ENCODE data around the gene SORBS1. TPM values are rescaled to one million over a fixed set of nuclear protein-coding genes. Genes with fewer than 3 reads are reported as not detected.

SORBS1 gene
- polyA plus RNA-seq, 1 donor from 2014 or later, result 39.5 TPM

GRCh38 chr10:95404462-95404858 is 156.7 kb downstream of the SORBS1 start:
- H3K9me3 ChIP-seq (ENCODE audit: low read length), result no peaks in the 10 kb centered on the region
- H3K9me2 ChIP-seq (ENCODE audit: insufficient read depth, low read length), result no peaks in the 10 kb centered on the region
- peaks cover 6% of the 10 kb centered on the region for H3K36me3 ChIP-seq (ENCODE audit: insufficient read depth, low read length)
- H2AFZ ChIP-seq (ENCODE audit: low read depth, low read length), result no peak overlapping the region
- H3F3A ChIP-seq (ENCODE audit: insufficient read depth, low read length, poor library complexity, severe bottlenecking), result no peaks in the 10 kb centered on the region
- no peaks in the 10 kb centered on the region for H4K20me1 ChIP-seq (ENCODE audit: insufficient read depth)
- no peak overlapping the region for H3K9ac ChIP-seq (ENCODE audit: low read length)
- no peak overlapping the region for H3K4me3 ChIP-seq (ENCODE audit: low read length)
- H3K79me2 ChIP-seq (replicated peaks; ENCODE audit: insufficient read depth, low read length), result no peaks in the 10 kb centered on the region
- H3K27me3 ChIP-seq (ENCODE audit: insufficient read depth, low read depth, low read length), result no peaks in the 10 kb centered on the region
- TF ChIP-seq REST (IDR thresholded peaks at IDR 0.05; ENCODE audit: borderline replicate concordance) (no peak), RAD21 (conservative IDR thresholded peaks at IDR 0.05) (no peak), MXI1 (conservative IDR thresholded peaks at IDR 0.05; ENCODE audit: poor library complexity, severe bottlenecking) (no peak), EP300 (conservative IDR thresholded peaks at IDR 0.05; ENCODE audit: poor library complexity, severe bottlenecking) (no peak), TAF1 (IDR thresholded peaks at IDR 0.05; ENCODE audit: low read depth) (no peak), EZH2 (IDR thresholded peaks at IDR 0.05; ENCODE audit: borderline replicate concordance, insufficient read depth, low read length, poor library complexity, severe bottlenecking) (no peak), POLR2AphosphoS5 (IDR thresholded peaks at IDR 0.05) (no peak), SMC3 (conservative IDR thresholded peaks at IDR 0.05; ENCODE audit: poor library complexity) (no peak), CTCF (IDR thresholded peaks at IDR 0.05; ENCODE audit: poor library complexity, severe bottlenecking) (no peak)
- no peak overlapping the region for H3K4me2 ChIP-seq (ENCODE audit: low read length)
- H3K27ac ChIP-seq (ENCODE audit: low read length), result no peak overlapping the region

GRCh38 chr10:95403700-95404461 is 157.3 kb downstream of the SORBS1 start:
- Histone ChIP-seq H3K79me2 (replicated peaks; ENCODE audit: insufficient read depth, low read length) (no peaks in the 10 kb centered on the region), H3K27me3 (ENCODE audit: insufficient read depth, low read depth, low read length) (no peaks in the 10 kb centered on the region), H3K4me3 (ENCODE audit: low read length) (no peak overlapping the region), H3F3A (ENCODE audit: insufficient read depth, low read length, poor library complexity, severe bottlenecking) (no peaks in the 10 kb centered on the region), H3K9ac (ENCODE audit: low read length) (no peak overlapping the region), H3K36me3 (ENCODE audit: insufficient read depth, low read length) (peaks cover 6% of the 10 kb centered on the region), H3K27ac (ENCODE audit: low read length) (no peak overlapping the region), H2AFZ (ENCODE audit: low read depth, low read length) (no peak overlapping the region), H3K4me2 (ENCODE audit: low read length) (no peak overlapping the region), H3K9me2 (ENCODE audit: insufficient read depth, low read length) (no peaks in the 10 kb centered on the region), H3K9me3 (ENCODE audit: low read length) (no peaks in the 10 kb centered on the region), H4K20me1 (ENCODE audit: insufficient read depth) (no peaks in the 10 kb centered on the region)
- TF ChIP-seq SMC3 (conservative IDR thresholded peaks at IDR 0.05; ENCODE audit: poor library complexity), result no peak
- no peak for TF ChIP-seq MXI1 (conservative IDR thresholded peaks at IDR 0.05; ENCODE audit: poor library complexity, severe bottlenecking)
- TF ChIP-seq CTCF (IDR thresholded peaks at IDR 0.05; ENCODE audit: poor library complexity, severe bottlenecking), result no peak
- TF ChIP-seq EZH2 (IDR thresholded peaks at IDR 0.05; ENCODE audit: borderline replicate concordance, insufficient read depth, low read length, poor library complexity, severe bottlenecking), result no peak
- no peak for TF ChIP-seq POLR2AphosphoS5 (IDR thresholded peaks at IDR 0.05)
- TF ChIP-seq REST (IDR thresholded peaks at IDR 0.05; ENCODE audit: borderline replicate concordance), result no peak
- no peak for TF ChIP-seq TAF1 (IDR thresholded peaks at IDR 0.05; ENCODE audit: low read depth)
- TF ChIP-seq EP300 (conservative IDR thresholded peaks at IDR 0.05; ENCODE audit: poor library complexity, severe bottlenecking), result no peak
- no peak for TF ChIP-seq RAD21 (conservative IDR thresholded peaks at IDR 0.05)

All from neural cell (in vitro differentiated cells).